HG02885 (cell line): ENCODE measurements around the gene BRS3.
"Not testable (repeated sequence)": the region's sequence is repeated elsewhere in the genome, so short reads cannot be mapped to it uniquely, and the experiment has no call there.

Experiments
- ATAC-seq: cut with Tn5 transposase; IDR thresholded peaks from one replicate; pipeline ENCODE4 v1.9.1; 2021; ENCODE audit warnings: mild to moderate bottlenecking; ENCODE audit not compliant: unreplicated experiment, poor library complexity

Gene BRS3

DNA sequence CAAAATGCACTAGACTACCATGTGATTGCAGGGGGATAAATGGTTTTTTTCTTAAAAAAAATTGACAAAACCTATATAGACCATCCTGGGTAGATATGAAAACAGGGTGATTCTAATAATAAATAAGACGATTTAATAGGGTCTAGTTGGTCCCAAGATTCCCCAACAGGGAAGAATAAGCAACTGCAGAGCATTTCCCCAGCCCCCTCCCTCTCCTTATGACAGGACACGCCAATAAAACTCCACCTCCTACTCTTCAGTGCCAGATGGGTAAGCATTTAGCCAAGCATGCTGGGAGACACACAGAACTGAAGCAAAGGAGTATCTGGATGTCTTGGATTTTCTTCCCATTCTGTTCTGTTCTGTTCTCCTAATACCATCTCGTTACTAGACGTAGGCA, at the start of gene BRS3:
TSS of gene BRS3 (plus strand) at position 301 of the 400 bp plus-strand sequence. CDS start 168 bp downstream, outside the sequence.
- ATAC-seq, result no peak

DNA sequence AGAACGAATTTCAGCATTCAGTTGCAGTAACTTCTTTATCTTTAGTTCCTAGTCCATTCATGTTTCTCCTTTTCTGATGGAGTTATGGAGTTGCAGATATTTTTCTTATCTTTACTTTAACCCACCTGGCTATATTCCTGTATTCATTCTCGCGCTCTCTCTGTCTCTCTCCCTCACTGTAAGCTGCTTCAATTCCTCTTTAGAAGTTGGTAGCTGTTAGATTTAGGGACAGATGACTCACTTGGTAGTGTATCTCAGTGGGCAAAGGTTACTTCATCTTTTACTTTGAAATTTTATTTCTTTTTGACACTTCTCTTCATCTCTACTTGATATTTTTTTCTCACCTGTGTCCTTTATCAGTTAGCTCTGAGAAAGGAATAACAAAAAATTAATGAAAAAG, 49.6 kb upstream of the BRS3 start:
- no peak for ATAC-seq

DNA sequence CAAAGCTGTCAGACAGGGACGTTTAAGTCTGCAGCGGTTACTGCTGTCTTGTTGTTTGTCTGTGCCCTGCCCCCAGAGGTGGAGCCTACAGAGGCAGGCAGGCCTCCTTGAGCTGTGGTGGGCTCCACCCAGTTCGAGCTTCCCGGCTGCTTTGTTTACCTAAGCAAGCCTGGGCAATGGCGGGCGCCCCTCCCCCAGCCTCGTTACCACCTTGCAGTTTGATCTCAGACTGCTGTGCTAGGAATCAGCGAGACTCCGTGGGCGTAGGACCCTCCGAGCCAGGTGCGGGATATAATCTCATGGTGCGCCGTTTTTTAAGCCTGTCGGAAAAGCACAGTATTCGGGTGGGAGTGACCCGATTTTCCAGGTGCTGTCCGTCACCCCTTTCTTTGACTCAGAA, 42.1 kb upstream of the BRS3 start:
- not testable (repeated sequence) for ATAC-seq

DNA sequence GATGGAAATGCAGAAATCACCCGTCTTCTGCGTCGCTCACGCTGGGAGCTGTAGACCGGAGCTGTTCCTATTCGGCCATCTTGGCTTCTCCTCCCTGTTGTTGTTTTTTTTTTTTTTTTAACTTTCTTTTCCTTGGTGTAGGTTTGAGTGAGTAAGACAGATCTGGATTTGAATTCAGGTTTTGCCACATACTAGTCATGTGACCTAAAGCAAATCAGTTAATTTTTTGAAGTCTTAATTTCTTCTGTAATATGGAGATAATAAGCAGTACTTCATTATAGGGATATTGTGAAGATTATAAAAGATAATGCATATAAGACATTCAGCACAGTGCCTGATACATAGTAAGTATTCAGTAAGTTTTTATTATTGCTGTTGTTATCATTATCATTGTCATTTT, 41.5 kb upstream of the BRS3 start:
- no peak for ATAC-seq

DNA sequence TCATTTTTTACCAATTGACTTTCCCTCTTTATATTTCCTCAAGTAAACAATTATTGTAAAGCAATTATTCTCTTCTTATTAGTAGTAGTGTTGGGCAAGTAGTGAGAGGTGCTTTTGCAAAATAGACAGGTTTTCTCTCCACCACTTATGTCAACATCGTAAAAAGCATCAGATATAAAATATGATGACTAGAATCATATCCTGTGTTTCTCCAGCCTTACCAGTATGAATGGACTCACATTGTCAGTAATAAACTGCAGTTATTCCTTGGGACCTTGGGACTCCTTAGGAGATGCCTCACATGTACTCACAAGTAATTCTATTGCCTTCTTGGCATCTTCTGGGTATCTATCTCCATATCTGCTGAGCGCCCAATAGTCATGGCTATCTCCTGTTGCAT, 40.4 kb upstream of the BRS3 start:
- no peak for ATAC-seq

DNA sequence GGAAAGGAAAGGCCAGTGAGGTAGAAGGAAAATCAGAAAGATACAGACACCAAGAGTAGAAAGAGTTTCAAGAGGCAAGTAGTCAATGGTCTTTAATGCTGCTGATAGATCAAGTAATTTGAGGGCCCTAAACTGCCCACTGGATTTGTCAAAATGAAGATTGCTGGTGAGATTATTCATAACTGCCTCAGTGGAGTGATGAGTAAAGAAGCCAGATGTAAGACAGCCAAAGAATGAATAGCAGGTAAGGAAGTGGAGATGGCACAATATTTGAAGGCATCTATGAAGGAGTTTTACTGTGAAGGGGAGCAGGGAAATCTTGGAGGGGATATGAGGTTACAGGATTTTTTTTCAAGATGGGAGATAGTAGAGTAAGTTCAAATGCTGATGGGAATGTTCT, 39.8 kb upstream of the BRS3 start:
- no peak for ATAC-seq

DNA sequence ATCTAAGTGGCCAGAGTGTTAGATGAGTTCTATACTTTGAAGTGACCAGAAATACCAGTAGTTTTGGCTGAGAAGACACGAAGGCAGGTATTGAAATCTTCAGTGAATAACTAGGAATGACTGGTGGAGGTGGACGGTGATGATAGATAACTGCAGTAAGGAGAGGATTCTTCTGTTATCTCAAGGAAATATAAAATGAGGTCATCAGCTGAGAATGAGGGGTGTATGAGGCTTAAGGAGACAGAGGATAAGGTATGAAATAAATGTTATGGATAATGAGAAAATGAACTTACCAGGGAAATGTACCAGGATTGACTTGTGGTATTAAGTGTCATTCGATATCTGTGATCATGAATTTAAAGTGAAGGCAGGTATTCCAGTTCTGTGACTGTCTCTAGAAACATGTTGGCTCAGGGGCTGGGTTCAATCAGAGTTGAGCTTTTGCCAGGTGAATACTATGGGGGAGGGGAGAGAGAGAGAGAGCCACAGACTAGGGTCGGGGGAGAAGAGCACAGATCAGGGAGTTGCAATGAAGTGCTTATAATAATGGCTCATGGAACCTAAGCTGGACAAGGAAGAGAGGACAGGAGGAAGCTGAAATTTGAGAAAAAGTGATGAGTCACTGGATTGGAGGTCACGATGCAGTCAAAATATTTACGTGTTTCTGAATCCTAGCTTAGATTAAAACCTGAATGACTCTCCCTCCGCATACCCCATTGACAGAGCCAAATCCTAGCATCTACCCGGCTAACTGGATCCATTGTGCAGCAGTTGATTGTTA, 37.5 kb upstream of the BRS3 start:
- no peak for ATAC-seq

DNA sequence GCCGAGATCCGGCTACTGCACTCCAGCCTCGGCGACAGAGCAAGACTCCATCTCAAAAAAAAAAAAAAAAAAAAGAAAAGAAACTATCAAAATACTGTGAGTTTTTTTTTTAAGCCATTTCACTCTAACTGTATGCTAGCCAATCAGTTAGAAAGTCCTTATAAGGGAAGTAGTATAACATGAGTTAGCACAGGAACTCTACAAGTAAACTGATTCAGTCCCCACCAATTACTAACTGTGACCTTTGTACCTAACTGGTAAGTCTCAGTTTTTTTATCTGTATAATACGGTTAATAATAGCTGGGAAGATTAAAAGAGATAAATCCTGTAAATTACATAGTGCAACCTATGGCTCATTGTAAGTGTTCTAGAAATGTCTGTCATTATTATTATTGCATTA, 35.1 kb upstream of the BRS3 start:
- no peak for ATAC-seq

DNA sequence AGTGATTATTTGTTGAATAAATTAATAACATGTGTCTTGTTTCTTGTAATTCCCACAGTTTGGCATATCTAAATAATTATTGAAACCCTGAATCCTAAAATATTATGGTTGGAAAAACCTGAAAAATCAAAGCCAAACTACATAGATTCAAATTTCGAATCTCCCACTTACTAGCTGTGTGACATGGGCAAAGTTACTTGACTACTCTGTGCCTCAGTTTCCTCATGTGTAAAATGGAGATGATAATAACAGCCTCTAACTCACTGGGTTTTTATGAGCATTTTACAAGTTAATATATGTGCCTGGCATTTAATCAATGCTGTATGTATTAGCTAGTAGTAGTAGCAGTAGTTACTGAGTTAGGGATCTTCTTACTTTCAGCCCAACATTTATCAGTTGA, 34.6 kb upstream of the BRS3 start:
- ATAC-seq, result no peak

DNA sequence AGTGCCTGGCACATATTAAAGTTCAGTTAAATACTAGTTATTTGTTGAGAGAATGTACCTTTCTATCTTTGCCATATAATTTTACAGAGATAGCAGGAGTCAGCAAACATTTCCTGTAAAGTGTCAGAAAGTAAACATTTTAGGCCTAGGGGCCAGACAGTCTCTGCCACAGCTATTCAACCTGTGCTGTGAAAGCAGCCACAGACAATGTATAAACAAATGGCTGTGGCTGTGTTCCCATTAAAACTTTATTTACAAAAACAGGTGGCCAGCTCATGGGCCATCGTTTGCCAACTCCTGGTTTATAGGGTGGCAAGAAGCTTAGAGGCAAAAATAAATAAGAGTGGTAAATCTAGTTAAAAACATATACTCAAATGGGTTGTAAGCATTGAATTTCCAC, 34.0 kb upstream of the BRS3 start:
- no peak for ATAC-seq

DNA sequence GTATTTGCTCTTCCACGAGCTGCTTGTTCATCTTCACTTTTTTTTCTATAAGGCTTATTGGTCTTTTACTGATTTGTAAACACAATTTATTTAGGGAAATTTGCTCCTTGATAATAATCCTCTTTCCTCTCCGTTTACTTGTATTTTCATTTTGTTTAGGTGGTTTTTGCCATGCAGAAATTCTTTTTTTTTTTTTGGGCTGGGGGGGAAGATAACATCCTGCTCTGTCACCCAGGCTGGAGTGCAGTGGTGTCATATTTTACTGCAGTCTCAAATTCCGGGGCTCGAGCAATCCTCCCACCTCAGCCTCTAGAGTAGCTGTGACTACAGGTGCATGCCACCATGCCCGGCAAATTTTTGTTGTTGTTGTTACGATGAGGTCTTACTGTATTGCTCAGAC, 31.6 kb upstream of the BRS3 start:
- no peak for ATAC-seq

DNA sequence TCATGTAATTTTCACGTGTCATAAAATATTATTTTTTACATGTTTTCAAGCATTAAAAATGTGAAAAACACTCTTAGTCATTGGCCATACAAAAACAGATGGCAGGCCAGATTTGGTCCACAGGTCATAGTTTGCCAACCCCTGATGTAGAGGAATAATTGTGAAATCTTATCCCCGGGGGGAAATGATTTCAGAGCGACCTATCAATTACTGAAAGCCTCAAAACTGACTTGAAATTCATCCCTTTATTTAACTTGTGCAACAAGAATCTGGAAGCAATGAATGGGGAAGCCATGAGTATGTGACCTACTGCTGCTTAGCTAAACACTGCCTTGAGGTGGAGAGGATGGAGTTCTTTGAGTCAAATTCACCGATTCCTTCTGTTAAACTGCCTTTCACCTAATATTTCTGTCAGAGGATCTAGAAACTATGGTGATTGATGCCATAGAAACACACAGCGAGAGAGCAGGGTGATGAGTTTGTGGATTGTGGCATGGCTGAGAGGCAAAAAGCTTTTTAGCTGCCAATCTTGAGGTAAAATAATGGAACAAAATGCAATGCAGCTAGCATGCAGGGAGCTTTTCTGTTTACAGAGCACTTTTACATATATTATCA, 30.3 kb upstream of the BRS3 start:
- no peak for ATAC-seq

DNA sequence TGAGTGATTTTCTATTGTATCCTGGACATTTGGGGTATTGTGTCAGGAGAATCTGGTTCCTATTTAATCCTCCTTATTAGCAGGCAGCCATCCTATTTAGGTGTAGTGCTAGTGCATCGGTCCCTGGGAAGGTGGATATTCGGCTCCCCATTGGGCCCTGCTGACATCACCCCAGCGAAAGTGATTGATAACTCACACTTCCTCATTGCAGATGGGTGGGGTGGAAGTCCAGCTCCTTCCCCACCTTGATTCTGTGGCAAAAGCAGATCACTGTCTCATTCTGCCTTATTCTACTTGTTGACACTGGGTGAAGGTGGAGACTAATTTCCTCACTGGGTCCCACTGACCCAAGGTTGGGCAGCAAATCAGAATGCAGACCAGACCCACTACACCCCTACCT, 23.2 kb upstream of the BRS3 start:
- no peak for ATAC-seq

DNA sequence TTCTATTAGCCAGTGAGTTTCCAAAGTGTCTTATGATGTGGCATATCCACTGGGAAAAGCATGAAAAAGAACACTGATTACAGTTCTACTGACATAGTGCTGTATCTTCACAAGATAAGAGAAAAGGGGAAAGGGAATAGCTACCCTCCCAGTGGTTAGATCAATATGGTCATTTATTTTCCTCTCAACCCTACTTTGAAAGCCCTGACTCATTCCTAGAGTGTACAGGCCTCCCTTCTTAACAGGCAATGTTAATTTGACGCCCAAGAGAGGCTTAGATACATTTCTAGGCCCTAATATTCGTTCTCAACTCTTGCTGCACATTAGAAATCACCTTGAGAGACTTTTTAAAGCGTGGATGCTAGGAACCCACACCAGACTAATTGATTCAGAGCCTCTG, 20.4 kb upstream of the BRS3 start:
- ATAC-seq, result peak; percentile 68

DNA sequence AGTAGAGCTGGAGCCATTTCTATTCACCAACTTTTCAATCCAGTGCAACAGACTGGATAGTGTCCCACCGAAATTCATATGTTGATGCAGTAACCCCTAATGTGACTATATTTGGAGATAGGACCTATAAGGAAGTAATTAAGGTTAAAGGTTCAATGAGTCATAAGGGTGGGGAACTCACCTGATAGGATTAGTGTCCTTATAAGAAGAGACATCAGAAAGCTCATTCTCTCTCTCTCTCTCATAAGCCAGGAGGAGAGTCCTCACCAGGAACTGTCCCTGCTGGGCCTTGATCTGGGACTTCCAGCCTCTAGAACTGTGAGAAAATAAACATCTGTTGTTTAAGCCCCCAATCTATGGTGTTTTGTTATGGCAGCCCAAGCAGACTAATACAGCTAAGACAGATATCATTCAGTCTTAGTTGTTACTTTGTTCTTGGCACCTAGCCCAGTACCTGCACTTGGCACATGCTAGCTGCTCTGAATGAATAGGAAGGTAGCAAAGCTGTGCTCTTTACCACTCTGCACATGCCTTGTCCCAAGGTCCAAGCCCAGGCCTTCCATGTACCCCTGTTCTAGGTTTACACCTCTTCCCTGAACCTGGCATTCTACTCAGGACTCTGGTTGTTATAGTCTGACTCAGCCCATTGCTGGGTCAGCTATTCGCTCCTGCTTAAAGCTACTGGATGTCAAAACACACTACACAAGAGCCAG, 19.2 kb upstream of the BRS3 start:
- ATAC-seq, result no peak

DNA sequence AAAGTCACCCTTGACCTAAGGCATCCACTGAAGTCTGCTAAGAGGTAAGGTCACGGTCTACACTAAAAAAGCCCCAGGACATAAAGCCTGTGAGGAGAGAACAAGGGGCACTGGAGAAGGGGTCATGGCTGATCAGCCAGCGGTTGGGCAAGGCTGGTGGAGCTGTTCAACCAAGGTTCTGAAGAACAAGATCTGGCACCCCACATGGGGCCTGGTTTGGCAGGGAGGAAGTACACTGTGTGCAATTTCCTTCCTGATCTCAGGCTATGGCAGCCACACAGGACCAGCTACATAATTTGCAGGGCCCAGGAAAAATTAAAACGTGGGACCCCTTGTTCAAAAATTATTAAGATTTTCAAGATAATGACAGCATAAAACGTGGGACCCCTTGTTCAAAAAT, 14.1 kb upstream of the BRS3 start:
- ATAC-seq, result no peak

DNA sequence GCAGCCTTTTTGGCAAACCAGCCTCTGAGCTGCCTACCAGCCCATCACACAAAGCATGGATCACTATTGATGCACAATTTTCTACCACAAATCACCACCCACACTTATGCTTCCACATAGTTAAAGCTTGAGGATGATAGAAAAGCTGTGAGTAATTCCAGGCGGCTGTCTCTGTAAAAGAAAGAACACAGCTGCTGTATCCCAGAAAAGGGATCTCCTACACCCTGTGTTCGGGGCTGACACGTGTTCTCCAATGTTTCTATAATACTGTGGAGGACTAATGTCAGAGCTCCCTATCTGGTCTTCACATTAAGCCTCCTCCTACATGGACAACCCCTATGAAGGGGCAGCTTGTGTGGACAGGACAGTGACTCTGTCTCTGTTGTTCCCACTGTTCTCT, 12.5 kb upstream of the BRS3 start:
- no peak for ATAC-seq

DNA sequence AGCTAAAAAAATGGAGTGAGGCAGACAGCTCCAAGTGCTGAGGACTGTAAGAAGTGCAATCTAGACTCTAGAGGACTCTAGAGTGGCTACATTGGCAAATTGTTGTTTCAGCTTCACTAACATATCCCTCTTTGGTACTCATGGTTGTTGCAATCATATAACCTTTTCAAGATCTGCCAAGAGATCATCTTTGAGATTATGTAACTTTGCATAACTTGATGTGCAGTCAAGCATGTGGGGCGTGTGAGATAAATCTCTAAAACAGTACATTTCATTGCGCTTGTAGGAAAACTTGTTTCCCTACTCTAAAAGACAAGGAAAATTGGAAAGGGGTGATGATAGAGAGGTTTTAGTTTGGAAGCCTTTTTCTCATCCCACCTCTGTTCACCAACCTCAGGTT, 11.2 kb upstream of the BRS3 start:
- ATAC-seq, result no peak

DNA sequence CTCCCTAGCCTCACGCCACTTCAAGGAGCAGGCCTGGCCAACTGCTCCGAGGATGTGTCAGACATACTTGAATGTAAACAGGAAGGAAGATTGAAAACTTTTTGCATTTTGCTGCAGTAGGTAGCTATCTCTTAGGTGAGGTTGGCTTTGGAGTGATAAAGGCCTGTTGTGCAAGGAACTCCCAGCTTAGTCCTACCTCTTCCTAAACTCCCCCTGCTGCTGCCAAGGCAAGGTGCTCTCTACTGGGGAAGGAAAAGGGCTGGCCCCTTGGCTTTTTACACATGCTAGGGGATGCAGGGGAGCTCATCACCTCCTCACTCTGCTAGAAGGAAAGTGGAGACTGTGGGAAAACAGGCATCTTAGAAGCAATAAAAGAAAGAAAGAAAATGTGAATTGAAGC, 10.7 kb upstream of the BRS3 start:
- ATAC-seq, result no peak

DNA sequence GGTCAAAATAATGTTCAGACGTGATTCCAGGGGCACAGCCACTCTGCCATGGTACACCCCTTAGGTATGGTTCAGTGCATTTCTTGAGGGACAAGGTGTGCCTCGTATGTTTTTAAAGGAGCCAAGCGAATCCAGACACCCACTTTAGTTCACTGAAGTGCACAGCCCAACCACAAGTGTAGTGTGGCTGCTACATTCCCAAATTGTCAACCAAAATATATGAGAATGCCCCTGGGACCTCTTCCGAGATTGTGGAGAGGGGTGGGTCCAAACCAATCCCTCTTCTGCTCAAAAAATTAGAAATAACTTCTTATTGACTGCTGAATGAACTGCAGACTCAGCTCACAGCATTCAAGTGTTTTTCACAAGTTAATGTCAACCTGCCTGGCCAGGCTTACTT, 7.4 kb upstream of the BRS3 start:
- ATAC-seq, result no peak

DNA sequence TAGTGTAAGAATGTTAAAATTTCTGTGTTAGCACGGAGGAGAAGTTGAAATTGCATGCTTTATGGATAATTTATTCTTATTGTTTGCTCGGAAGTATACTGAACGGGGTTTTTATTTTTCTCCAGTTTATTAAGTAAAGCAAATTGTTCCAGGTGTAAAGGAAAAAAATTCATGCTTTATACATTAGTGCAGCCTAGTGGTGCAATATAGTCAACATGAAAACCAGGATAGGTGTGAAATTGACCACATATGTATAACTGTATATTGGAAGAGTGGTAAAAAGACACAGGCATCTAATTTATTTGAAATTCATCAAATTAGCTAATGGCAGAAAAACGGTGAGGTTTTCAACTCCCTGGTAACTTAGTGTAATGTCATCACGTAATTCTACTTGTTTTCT, 959 bp downstream of the BRS3 start:
- ATAC-seq, result no peak

DNA sequence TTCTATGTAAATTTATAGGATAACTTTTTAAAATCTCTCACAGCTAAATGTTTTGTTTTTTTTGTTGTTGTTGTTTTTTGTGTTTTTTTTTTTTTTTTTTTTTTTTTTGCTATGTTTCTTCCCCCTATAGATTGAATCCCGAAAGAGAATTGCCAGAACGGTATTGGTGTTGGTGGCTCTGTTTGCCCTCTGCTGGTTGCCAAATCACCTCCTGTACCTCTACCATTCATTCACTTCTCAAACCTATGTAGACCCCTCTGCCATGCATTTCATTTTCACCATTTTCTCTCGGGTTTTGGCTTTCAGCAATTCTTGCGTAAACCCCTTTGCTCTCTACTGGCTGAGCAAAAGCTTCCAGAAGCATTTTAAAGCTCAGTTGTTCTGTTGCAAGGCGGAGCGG, 4.1 kb downstream of the BRS3 start:
- no peak for ATAC-seq
